OCI-LY1 (cell line): ENCODE data around the gene CSDE1.

Experiments used
- H2AFZ ChIP-seq: fragments of 200-600 bp; sonication (generic), shearing (Covaris generic); 2 replicates; pipeline ENCODE4 v1.6.0; 2014; ENCODE audit warnings: antibody characterized with exemption, mild to moderate bottlenecking, low read length
- H3F3A ChIP-seq: fragments of 200-600 bp; sonication (generic), shearing (Covaris generic); 2 replicates; pipeline ENCODE4 v1.6.0; 2014; ENCODE audit warnings: mild to moderate bottlenecking, antibody characterized with exemption, low read length, moderate library complexity; ENCODE audit not compliant: insufficient read depth
- H3K27ac ChIP-seq: fragments of 200-600 bp; sonication (generic); 2 replicates; pipeline ENCODE4 v1.5.1; 2014; ENCODE audit warnings: low read length, mixed run types, mild to moderate bottlenecking, low read depth; ENCODE audit not compliant: poor library complexity, severe bottlenecking
- H3K27me3 ChIP-seq: fragments of 200-600 bp; sonication (generic); 2 replicates; pipeline ENCODE4 v1.6.0; 2014; ENCODE audit warnings: antibody characterized with exemption, mild to moderate bottlenecking, low read length, moderate library complexity; ENCODE audit not compliant: insufficient read depth
- H3K36me3 ChIP-seq: fragments of 200-600 bp; sonication (generic); 2 replicates; pipeline ENCODE4 v1.6.1; 2014; ENCODE audit warnings: mild to moderate bottlenecking, antibody characterized with exemption, low read length, moderate library complexity, mixed read lengths; ENCODE audit not compliant: insufficient read depth
- H3K4me1 ChIP-seq: fragments of 200-600 bp; sonication (generic); 2 replicates; pipeline ENCODE4 v1.5.1; 2014; ENCODE audit warnings: mild to moderate bottlenecking, low read length, moderate library complexity; ENCODE audit not compliant: insufficient read depth, severe bottlenecking
- H3K4me2 ChIP-seq: fragments of 200-600 bp; sonication (generic), shearing (Covaris generic); 2 replicates; pipeline ENCODE4 v1.6.1; 2014; ENCODE audit warnings: low read length
- H3K4me3 ChIP-seq: fragments of 200-600 bp; sonication (generic); 2 replicates; pipeline ENCODE4 v1.5.1; 2014; ENCODE audit warnings: low read length, low read depth, mild to moderate bottlenecking, mixed read lengths; ENCODE audit not compliant: poor library complexity, severe bottlenecking
- H3K79me2 ChIP-seq: fragments of 200-600 bp; shearing (Covaris generic); 2 replicates; pipeline ENCODE4 v1.6.1; 2016; ENCODE audit warnings: mixed run types, low read length, mixed read lengths; ENCODE audit not compliant: insufficient read depth
- H3K9ac ChIP-seq: fragments of 200-600 bp; sonication (generic), shearing (Covaris generic); 2 replicates; pipeline ENCODE4 v1.6.1; 2014; ENCODE audit warnings: mild to moderate bottlenecking, low read length, mixed read lengths
- H3K9me2 ChIP-seq: fragments of 200-600 bp; sonication (generic), shearing (Covaris generic); 2 replicates; pipeline ENCODE4 v1.6.1; 2014; ENCODE audit warnings: low read depth, mild to moderate bottlenecking, low read length, mixed read lengths
- H3K9me3 ChIP-seq: fragments of 200-600 bp; shearing (Covaris generic); 2 replicates; pipeline ENCODE4 v1.6.1; 2014; ENCODE audit warnings: low read length, mixed read lengths
- H4K20me1 ChIP-seq: fragments of 200-600 bp; sonication (generic), shearing (Covaris generic); 2 replicates; pipeline ENCODE4 v1.6.0; 2016; ENCODE audit warnings: mild to moderate bottlenecking, low read length; ENCODE audit not compliant: insufficient read depth
- EZH2 ChIP-seq: fragments of 200-600 bp; sonication (generic), shearing (Covaris generic); IDR thresholded peaks from 2 replicates; pipeline ENCODE4 v1.8.0; 2017; ENCODE audit warnings: borderline replicate concordance, mixed run types, mild to moderate bottlenecking, antibody characterized with exemption, low read length, moderate library complexity, mixed read lengths
- TF ChIP-seq, protein P1 (sequence below): fragments of 200-600 bp; sonication (generic), shearing (Covaris generic); IDR thresholded peaks from 2 replicates; pipeline ENCODE4 v1.5.1; 2017; ENCODE audit warnings: mild to moderate bottlenecking, antibody characterized with exemption, low read length, moderate library complexity, mixed read lengths

Gene CSDE1

DNA sequence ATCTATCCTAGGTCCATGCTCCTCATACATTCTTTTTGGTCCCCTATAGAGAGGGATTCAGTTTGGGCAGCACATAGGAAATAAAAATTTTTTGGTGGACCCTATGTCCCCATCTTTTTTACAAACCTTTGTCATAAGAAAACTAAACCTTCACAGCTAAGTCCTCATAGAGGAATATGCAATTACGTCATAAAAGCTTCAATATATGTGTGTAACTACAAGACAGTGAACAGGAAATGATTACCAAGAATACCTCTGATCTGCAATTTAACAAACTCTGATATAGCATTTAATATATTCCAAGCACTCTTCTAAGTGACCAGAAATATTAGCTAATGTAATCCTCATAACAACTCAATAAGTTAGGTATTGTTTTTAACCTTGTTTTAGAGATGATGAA, 81.7 kb downstream of the CSDE1 start:
- no peaks in the 10 kb centered on the region for H3K9me2 ChIP-seq
- H3K79me2 ChIP-seq, result no peaks in the 10 kb centered on the region
- no peak overlapping the region for H3K4me2 ChIP-seq
- no peaks in the 10 kb centered on the region for H3K36me3 ChIP-seq
- H2AFZ ChIP-seq, result no peak overlapping the region
- no peak overlapping the region for H3K27ac ChIP-seq
- no peak overlapping the region for H3K4me3 ChIP-seq
- no peaks in the 10 kb centered on the region for H3F3A ChIP-seq
- H4K20me1 ChIP-seq, result no peaks in the 10 kb centered on the region
- H3K27me3 ChIP-seq, result no peaks in the 10 kb centered on the region
- H3K4me1 ChIP-seq, result peaks cover 2% of the 10 kb centered on the region
- no peak overlapping the region for H3K9ac ChIP-seq
- H3K9me3 ChIP-seq, result no peaks in the 10 kb centered on the region
- TF ChIP-seq, protein P1, sequence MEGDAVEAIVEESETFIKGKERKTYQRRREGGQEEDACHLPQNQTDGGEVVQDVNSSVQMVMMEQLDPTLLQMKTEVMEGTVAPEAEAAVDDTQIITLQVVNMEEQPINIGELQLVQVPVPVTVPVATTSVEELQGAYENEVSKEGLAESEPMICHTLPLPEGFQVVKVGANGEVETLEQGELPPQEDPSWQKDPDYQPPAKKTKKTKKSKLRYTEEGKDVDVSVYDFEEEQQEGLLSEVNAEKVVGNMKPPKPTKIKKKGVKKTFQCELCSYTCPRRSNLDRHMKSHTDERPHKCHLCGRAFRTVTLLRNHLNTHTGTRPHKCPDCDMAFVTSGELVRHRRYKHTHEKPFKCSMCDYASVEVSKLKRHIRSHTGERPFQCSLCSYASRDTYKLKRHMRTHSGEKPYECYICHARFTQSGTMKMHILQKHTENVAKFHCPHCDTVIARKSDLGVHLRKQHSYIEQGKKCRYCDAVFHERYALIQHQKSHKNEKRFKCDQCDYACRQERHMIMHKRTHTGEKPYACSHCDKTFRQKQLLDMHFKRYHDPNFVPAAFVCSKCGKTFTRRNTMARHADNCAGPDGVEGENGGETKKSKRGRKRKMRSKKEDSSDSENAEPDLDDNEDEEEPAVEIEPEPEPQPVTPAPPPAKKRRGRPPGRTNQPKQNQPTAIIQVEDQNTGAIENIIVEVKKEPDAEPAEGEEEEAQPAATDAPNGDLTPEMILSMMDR, result no peak
- TF ChIP-seq EZH2, result no peak

DNA sequence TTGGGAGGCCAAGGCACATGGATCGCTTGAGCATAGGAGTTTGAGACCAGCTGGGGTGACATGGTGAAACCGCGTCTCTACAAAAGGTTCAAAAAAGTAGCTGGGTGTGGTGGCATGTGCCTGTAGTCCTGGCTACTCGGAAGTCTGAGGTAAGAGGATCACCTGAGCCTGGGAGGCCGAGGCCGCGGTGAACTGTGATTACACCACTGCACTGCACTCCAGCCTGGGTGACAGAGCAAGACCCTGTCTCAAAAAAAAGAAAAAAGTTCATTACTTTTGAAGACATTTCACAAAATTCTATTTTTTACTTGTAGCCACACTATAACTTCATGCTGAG, 85.9 kb downstream of the CSDE1 start:
- Histone ChIP-seq H3K4me2 (no peak overlapping the region), H3K9me2 (no peaks in the 10 kb centered on the region), H3K4me3 (no peak overlapping the region), H4K20me1 (no peaks in the 10 kb centered on the region), H3K79me2 (no peaks in the 10 kb centered on the region), H3K4me1 (peaks cover 18% of the 10 kb centered on the region), H3F3A (no peaks in the 10 kb centered on the region), H2AFZ (no peak overlapping the region), H3K9ac (no peak overlapping the region), H3K9me3 (no peaks in the 10 kb centered on the region), H3K27ac (no peak overlapping the region), H3K27me3 (no peaks in the 10 kb centered on the region), H3K36me3 (no peaks in the 10 kb centered on the region)
- TF ChIP-seq EZH2, result no peak
- TF ChIP-seq, protein P1, result no peak

DNA sequence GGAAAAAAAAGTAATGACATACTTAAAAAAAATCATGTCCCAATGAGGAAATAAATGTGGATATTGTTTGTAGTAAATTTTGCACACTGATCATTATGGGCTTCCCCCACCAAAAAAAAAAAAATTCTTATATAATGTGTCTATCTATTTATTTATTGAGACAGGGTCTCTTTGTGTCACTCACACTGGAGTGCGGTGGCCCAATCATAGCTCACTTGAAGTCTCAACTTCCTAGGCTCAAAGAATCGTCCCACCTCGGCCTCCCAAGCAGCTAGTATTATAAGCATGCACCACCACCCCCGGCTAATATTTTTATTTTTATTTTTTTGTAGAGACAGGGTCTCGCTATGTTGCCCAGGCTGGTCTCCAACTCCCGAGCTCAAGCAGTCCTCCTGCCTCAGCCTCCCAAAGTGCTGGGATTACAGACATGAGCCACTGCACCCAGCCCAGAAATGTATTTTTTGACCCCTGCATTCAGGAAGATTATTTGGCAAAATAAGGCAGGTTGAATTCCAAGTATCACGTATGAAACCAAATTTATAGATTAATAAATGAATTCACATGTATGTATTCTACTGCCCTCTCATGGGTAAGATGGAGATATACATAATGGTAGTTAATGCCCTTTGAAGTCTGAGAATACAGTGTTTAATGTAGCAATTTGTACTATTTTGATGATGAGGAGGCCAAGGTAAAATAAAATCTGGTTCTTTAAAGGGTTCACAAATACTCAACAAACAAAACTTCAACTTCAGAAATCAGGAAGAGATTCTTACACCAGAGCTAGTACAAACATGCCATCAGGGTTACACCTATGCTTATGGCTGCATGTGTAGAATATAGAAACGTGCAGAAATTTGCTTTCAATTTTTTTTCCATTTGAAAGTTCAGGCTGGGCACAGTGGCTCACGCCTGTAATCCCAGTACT, 86.5 kb downstream of the CSDE1 start:
- Histone ChIP-seq H3K9ac (no peak overlapping the region), H3K9me3 (no peaks in the 10 kb centered on the region), H2AFZ (no peak overlapping the region), H3K9me2 (no peaks in the 10 kb centered on the region), H3K36me3 (no peaks in the 10 kb centered on the region), H3K4me1 (peaks cover 18% of the 10 kb centered on the region), H3K4me2 (no peak overlapping the region), H3K4me3 (no peak overlapping the region), H3K79me2 (no peaks in the 10 kb centered on the region), H4K20me1 (no peaks in the 10 kb centered on the region), H3K27me3 (no peaks in the 10 kb centered on the region), H3K27ac (no peak overlapping the region), H3F3A (no peaks in the 10 kb centered on the region)
- TF ChIP-seq, protein P1, result peak; percentile 52
- TF ChIP-seq EZH2, result no peak
